HG03097 (cell line): Measurements from ENCODE around the gene CROCC2.

Source experiments
- ATAC-seq: cut with Tn5 transposase; IDR thresholded peaks from one replicate; pipeline ENCODE4 v1.9.1; 2021; ENCODE audit not compliant: unreplicated experiment, low FRiP score

CROCC2 gene

DNA sequence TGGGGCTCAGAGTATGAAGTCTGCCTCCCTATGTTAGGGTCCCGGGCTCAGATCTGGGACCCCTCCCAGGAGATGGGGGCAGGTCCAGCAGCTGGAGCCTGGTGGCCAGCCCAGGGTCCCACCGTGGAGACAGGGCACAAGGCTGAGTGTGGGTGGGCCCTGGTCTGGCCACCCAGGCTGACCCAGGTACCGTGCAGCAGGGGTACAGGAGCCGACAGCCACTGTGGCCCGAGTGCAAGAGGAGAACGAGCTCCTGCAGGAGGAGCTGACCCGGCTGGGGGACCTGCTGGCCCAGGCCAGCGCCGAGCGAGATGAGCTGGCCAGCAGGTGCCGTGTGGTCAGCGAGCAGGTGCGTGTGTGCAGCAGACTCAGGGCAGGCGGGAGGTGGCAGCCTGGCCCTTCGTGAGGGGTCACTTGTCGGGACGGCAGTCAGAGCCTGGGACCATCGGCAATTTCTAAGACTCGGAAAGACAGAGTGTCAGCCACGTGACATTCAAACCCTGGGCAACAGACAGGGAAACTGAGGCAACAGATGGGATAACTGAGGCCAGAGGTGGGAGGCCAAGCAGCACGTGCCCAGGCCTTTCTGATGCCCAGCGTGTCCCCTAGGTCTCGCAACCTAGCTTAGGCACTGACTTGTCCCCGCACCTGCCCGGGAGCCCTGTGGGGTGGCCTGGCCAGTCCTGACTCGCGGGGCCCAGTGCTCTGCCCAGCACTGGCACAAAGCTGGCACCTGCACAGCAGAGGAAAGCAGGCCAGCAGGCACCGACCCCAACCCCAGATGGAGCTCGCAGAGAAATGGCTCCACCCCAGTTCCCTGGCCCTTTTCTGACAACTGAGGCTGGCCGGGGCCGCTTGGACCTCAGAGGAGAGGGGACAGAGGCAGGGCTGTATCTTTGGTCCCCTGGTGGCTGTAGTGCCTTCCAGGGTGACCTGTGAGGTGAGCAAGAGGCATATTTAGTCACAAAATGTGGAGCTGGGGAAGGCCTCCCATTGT lies 13.9 kb downstream of the CROCC2 start:
- ATAC-seq, result no peak

DNA sequence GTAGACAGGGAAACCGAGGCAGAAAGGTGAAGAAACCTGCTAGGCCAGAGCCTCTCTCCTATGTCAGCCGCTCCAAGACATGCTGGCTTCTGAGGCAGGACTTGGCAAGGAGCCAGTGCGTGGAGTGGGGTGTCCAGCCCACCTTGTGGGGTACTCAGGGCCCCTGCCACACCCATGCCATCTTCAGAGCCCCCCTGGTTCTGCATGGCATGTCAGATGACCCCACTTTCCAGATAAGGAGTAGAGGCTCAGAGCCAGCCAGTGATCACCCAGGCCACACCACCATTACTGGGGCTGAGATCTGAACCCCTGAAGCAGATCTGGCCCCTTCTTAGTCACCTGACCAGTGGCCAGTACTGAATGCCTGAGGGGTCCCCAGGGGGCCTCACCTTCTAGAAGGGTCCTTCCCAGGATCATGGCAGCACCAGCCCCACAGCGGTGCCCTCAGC lies 14.7 kb downstream of the CROCC2 start:
- ATAC-seq, result no peak

DNA sequence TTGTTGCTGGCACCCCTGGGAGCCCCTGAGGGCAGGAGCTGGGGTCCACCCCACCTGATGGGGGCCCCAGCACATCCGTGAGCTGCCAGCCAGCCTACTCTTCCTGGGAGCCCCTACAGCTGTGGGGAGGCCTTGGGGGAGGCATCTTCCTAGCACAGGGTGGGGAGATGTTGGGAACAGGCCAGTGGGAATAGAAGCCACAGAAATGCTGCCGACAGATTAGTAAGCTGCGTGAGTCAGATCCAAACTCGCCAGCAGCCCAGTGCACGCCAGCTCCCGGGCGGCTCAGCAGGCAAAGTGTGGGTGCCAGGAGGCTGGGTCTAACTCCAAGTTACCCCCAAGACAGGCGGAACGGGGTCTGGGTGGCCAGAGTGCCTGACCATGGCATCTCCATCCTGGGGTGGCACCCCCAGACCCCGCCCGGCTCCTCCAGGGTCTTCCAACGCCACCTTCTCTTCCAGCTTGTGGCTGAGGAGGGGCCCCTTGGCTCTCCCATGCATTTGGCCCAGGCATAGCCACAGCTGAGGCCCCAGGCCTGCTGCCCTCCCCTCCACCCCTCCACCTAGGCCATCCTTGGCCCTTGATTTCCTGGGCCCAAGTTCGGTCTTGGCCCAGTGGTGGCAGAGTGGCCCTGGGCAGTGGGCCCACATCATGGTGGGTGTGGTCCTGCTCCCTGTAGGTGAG lies 15.3 kb downstream of the CROCC2 start:
- ATAC-seq, result no peak

DNA sequence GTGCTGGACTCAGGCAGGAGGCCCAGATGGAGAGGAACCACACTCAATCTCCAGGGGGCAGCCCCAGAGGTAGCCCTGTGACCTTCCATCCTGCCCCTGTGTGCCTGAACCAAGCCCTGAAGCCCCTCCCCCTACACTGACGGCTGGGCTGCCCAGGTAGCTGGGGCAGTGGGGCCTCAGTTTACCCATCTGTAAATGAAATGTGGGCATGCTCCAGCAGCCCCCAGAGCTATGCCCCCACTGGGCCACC lies 15.8 kb downstream of the CROCC2 start:
- ATAC-seq, result no peak

DNA sequence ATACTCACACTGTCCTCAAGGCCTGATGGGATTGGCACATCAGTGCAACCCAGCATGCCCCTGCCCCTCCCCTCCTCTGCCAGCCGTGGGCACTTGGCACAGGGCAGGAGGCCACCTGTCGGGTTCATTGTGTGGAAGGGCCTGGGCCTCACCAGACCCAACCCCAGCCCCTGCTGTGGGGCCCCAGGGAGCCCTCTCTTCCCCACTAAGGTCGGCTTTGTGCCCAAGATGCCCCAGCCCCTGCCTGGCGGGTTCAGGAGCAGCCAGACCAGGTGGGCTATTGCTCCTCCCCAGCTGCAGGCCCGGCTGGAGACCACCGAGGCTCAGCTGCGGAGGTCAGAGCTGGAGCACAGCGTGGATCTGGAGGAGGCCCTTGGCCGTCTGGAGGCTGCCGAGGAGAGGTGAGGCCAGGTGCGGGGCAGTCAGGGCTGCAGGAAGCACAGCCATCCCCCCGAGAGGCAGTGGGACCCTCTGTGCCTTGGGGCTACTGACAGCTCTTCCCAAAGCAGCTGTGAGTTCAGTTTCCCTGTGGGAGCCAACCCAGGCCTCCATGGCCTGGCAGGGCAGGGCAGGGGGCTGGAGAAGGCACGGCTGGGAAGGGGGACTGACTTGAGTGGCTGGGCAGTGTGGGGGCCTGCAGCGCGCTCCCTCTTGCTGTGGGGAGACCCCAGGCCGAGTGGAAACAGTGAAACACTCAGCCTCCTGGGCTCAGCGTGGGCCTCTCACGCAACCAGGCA lies 16.3 kb downstream of the CROCC2 start:
- ATAC-seq, result no peak

DNA sequence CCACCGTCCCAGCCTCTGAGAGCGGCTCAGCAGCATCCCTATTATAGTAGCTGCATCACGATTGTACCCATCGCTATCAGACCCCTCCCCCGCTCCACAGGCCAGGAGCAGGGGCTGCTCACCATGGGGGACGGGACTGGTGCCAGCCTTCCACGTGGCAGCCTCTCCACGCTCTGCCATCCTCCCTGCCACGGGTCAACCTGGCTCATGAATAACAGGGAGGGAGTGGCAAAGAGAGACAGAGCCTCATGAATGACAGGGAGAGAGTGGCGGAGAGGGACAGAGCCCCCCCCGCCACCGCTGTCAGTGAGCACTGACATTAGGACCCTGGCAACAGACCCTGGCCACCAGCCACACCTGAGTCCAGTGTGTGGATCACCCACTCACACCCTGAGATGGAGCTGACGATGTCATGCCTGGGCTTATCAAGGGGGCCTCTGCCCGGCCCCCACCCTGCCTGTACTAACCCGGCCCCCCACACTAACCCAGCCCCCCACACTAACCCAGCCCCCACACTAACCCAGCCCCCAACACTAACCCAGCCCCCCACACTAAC lies 16.9 kb downstream of the CROCC2 start:
- no peak for ATAC-seq

DNA sequence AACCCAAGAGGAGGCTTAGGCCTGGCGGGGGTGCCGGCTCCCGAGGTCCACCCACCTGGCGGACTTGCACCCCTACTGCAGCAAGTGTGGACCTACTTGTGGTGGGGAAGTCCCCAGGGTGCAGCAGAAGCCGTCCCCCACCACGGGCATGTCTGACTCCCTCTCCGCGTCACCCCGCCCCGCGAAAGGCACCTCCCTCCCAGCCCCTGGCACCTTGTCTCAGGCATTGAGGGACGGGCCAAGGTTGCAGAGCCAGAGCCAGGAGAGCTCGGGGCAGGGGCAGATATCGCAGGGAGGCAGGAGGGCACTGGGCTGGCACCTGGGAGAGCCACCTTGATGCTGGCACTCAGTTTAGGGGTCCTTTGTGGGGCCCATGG lies 19.0 kb downstream of the CROCC2 start:
- ATAC-seq, result no peak

DNA sequence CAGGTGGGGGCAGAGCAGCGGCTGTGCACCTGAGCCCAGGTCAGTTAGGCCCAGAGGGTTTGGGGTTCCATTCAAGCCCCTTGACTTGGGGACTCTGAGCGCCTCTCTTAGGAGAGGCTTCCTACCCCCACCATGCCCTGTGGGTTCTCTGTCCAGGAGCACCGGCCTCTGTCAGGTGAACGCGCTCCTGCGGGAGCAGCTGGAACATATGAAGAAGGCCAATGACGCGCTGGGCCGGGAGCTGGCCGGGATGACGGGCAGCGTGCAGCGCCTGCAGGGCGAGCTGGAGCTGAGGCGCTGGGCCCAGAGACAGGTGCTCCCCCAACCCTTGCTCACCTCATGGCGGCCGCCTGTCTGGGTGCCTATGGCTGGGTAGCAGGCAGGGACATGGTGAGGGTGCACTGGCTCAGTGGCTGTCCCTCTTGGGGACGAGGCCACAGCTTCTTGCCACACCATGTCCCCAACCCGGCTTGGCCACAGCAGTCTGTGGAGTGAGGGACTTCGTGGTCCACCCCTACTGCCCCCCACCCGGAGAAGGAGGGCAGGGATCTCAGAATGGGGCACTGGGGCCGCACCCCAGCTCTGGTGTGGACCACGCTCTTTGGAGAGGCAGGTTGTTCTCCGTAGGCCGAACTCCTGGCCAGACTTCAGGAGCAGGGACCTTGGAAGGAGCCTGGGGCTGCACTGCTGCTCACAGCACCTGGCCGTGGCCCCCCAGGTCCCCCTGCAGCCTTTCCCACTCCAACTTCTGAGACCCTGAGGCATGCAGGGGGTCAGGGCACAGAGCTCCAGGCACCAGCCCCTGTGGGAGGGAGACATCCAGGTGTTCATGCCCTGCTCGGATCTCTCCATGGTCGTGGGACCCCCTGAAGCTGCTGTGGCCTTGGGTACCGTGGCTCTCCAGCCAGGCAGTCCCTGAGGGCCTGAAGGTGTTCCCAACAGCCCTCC lies 19.7 kb downstream of the CROCC2 start:
- ATAC-seq, result no peak

DNA sequence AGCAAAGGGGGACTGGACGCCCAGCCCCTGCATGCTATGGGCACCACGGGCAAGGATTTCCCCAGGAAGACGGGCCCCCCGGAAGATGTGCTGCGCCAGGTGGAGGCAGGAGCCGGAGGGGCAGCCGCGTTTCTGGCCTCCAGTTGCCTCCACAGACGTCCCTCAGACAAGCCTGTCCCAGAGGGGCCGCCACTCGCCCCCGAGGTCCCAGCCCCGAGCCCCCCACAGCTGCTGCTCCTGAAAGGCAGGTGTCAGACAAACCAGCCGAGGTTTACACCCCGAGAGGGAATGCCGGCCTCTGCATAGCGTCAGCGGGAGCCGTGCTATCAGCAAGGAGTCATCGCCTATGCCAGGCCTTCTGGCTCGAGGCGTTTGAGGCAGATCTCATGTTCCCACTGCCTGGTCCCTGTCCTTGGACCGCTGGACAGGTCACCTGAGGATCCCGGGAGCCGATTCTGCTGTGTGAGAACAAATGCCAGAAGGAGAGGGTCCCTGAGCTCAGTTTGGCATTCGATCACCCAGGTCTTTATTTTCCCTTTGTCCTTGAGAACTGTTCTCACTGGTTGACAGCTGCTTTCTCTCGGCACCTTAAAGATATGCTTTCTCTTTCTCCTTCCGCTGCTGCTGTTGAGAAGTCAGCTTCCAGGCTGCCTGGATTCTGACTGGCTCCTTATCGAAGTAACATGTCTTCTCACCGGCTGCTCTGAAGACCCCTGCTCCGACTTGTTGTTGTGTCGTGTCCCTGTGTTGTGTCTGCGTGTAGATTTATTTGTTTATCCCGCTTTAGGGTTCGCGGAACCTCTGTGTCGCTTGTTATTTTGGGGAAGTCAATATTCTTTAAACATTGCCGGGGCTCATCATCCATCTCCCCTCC lies 20.6 kb downstream of the CROCC2 start:
- ATAC-seq, result no peak

DNA sequence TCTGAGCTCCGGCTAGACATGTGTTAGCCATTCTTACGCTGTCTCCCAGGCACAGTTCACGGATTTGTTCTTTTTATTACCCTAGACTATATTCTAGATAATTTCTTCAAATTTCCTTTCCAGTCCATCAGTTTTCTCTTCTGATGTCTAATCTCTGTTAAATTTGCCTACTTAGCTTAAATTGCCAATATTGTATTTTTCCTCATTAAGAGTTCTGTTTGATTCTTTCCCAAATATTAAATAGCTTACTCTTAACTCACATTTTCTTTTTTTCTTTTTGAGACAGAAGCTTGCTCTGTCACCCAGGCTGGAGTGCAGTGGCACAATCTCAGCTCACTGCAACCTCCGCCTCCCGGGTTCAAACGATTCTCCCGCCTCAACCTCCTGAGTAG lies 21.2 kb downstream of the CROCC2 start:
- no peak for ATAC-seq

DNA sequence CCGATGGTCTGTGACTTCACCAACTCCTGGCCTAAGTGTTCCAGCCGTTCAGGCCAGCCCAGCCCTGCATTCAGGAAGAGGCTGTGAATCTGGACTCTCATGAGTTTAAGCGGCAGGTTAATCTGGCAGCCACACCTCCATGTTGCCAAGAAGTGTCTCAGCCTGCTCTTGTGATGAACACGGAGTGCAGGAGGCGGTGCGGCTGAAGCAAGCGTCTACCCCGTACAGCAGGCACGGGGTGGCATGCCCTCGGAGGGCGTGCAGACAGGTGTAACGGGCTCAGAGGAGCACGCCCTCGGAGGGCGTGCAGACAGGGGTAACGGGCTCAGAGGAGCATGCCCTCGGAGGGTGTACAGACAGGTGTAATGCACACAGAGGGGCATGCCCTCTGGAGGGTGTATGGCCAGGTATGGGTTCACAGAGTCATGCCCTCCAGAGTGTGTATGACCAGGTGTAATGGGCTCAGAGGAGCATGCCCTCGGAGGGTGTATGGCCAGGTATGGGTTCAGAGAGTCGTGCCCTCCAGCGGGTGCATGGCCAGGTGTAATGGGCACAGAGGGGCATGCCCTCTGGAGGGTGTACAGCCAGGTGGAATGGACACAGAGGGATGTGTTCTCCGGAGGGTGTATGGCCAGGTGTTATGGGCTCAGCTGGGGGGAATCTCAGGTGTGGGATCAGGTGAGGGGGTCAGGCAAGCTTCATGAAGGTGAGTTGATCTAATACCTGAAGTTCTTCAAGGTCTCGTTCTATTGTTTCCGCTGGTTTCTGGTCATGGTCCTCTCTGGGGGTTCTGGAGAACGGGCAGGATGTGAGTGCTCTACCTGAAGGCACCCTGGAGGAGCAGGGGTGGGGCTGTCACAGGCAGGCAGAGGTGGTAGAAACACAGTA lies 22.6 kb downstream of the CROCC2 start:
- no peak for ATAC-seq

DNA sequence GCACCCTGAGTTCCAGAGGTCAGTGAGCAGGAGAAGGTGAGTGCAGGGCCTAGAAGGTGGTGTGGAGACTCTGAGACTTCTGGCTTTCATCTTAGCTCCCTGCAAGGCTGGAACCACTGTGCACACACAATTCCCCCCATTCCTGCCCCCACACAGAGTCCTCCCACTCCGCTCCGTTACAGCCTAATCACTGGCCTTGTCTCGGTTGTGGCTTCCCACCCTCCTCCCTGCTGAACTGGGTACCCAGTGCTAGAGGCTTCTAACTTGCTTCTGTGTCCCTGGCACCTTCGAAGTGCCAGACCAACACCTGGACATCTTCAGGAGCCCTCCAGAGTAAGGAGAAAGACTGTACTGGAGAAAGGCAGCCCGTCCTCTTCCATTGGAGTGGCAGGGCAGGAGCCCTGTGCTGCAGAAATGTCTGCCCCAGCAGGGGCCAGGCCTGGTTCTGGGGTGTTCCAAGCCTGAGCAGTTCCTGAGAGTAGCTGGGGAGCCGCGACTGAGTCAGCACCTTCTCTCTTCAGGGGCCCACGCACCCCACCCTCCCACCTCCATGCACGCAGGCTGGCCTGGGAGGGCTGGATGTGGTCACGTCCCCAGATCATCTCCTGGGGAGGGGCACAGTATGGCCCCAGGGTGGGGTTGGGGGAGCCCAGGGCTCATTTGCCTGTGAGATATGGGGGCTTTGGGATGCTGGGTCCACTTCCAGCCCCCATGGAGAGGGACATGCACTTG lies 23.4 kb downstream of the CROCC2 start:
- no peak for ATAC-seq

DNA sequence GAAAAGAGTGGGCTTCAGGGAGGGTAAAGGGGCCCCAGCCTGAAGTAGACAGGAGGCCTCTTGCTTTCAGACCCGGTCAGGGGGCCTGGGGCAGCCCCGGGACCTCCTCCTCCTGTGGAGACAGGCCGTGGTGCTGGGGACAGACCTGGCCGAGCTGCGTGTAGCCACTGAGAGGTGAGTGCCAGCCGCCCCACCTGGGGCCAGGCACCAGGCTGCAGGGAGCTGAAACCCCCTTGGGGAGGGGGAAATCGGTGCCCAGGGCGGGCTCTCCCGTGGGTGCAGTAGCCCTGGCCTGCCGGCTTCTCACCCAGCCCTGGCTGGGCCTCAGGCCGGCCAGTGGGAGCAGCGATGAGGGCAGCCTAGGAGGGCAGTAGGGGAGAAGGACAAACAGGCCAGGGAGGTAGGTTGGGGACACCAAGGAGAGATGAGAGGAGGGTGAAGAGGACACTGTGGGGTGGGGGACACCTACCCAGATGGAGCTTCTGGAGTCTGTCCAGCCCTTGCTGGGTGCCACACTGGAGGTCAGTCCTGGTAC lies 24.0 kb downstream of the CROCC2 start:
- no peak for ATAC-seq

DNA sequence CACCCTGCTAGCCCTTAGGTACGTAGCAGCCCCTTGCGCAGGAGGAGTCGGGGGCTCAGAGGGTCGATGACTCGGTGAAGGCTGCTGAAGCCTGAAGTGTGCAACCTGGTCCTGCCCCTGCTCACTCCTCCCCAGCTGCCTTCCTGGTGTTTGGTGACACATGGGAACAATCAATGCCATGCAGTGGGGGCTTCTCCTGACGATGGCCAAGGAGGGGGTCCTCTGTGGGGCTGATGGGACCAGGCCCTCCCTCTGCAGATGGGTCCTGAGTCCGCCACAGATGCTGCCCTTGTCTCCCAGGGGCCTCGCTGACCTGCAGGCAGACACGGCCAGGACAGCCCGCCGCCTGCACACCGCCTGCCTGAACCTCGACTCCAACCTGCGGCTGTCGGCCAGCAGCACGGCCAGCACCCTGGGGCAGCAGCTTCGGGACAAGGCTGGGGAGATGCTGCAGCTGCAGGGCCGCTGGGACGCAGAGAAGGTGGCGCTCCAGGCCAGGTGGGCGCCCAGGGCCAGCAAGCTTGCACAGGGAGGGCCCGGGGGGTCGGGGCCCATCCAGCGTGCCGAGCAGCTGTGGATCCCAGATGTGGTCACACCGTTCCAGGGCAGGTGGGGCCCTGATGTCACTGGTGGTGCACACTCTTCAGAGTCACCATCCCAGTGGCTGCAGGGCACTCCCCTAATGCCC lies 24.6 kb downstream of the CROCC2 start:
- no peak for ATAC-seq

DNA sequence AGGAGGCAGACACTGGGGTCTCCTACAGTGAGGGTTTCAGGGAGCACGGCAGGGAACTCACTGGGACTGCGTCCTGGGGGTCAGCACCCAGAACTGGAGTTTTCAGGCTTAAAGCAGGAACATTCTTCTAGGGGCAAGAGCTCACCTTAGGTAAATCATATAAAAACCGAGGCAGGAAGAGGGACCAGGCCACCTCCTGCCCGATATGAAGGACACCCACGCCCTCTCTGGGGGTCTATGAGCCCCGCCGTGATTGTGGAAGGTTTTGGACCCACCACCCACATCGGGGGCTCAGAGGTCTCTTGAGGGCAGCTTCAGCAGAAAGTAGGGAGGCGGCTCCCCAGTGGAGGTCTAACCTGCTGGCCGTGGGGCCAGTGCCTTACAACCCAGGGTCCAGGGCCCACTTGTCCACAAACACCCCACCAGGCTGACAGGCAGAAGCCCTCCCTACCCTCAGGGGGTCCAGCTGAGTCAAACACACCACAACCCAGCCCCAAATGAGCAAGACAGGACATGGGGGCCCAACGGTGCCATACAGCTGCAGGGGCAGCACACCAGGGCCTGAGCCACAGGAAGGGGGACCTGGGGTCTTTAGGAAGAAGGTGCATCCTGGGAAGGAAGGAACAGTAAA lies 25.3 kb downstream of the CROCC2 start:
- no peak for ATAC-seq
